ENCODE results near the gene ATP8B3.

Gene ATP8B3

DNA sequence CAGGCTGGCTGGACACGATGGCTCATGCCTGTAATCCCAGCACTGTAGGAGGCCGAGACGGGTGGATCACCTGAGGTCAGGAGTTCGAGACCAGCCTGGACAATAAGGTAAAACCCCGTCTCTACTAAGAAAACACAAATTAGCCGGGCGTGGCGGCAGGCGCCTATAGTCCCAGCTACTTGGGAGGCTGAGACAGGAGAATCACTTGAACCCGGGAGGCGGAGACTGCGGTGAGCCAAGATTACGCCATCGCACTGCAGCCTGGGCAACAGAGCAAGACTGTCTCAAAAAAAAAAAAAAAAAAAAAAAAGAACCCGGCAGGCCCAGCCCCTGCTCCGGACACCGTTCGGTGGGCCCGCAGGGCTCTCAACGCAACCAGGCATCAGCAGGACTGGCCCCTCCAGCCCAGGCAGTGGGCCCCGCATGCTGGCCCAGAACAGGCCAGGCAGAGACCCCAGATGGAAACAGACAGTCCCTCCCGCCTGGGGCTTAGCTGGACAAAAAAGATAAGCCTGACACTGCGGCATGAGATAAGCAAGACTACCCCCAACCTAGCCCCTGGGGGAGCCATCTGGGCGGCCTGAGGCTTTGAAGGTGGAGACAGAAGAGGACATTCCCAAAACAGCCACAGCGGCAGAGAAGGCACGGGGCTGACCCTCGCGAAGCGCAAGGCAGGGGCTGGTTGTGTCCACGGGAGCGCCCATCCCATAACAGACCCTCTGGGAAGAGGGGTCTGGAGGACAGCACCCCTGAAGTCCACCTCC lies 24.6 kb upstream of the ATP8B3 start:
- DNase-seq, result no peak

DNA sequence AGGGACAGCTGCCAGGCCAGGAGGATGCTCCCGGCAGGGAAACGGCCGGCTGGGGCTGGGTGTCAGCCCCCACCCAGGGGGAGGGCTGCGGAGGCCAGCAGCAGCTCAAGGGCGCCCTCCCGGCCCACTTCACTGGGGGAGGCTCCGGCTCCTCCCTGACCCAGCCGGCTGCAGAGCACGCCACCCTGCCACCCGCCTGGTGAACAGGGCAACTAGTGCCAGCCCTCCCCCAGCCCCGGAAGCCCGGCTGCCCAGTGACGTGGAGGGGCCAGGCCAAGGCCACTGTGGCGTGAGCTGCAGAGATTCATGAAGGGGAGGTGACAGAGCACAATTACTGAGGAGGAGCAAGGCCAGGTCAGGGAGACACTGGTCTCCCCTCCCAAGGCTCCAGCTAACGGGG lies 21.5 kb upstream of the ATP8B3 start:
- DNase-seq, result no peak

DNA sequence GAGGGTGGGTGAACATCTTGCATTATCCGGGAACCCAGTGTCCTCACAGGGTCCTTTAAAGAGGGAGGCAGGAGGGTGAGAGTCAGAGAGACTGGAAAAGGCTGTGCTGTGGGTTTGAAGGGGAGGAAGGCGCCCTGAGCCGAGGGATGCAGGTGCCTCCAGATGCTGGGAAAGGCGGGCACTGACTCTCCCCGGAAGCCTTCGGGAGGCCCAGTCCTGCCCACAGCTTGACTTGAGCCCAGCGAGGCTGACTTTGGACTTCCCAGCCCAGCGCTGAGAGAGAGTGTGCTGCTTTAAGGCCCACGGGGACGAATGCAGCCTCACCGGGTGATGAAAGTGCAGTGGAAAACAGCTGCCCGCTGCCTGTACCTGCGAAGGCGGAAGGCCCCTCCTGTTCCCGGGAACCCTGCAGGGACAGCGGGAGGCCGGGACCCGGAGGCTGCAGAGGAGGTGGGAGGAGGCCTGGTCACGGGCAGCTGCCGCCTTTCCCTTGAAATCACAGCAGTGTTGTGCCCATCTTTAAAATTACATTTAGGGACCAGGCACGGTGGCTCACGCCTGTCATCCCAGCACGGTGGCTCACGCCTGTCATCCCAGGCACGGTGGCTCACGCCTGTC lies 20.1 kb upstream of the ATP8B3 start:
- no peak for DNase-seq

DNA sequence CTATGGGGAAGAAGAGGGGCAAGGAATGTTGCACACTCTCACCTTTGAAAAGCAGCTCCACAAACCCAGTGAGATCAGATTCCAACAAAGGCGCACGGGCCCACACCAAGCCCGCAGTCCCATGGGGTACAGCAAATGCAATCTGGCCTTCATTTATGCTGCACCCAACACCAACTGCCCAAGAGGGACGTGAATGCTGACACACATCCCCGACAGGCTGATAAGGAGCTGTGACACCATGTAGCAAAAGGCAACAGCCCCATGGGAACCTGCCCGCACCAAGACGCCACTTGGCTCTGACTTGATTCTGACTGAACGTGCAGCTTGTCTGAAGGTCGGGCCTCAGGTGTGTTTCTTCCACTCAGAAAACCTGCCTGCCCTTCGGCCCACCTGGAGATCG lies 18.9 kb upstream of the ATP8B3 start:
- DNase-seq, result no peak

DNA sequence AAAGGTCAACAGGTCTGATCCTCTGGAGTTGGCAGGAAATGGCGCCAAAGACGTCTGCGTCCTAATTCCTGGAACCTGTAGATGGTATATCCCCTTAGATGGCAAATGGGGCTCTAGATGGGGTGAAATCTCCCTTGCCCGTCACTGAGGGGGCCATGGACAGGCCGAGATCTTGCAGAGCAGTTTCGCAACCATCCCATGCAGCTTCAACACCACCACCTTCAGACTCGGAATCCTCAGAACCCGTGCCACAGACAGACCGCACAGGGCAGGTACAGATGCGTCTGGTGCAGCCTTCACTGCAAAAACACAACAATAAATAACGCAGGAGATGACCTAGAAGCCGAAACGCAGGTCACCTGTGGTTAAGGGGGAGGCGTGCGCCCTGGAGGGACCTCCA lies 18.5 kb upstream of the ATP8B3 start:
- no peak for DNase-seq

DNA sequence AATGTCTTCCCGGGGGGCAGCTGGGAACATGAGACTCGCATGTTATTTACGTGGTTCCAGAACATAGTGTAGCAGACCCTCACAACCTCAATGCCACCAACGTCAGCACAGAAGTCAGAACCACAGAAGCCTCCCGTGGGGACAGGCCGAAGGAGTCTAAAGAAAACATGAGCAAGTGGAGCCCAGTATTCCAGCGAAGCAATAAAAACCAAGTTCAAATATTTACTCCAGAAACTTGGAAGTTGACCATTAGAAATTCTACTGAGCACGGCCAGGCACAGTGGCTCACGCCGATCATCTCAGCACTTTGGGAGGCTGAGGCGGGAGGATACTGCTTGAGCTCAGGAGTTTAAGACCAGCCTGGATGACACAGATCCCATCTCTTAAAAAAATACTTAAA lies 17.9 kb upstream of the ATP8B3 start:
- DNase-seq, result no peak

DNA sequence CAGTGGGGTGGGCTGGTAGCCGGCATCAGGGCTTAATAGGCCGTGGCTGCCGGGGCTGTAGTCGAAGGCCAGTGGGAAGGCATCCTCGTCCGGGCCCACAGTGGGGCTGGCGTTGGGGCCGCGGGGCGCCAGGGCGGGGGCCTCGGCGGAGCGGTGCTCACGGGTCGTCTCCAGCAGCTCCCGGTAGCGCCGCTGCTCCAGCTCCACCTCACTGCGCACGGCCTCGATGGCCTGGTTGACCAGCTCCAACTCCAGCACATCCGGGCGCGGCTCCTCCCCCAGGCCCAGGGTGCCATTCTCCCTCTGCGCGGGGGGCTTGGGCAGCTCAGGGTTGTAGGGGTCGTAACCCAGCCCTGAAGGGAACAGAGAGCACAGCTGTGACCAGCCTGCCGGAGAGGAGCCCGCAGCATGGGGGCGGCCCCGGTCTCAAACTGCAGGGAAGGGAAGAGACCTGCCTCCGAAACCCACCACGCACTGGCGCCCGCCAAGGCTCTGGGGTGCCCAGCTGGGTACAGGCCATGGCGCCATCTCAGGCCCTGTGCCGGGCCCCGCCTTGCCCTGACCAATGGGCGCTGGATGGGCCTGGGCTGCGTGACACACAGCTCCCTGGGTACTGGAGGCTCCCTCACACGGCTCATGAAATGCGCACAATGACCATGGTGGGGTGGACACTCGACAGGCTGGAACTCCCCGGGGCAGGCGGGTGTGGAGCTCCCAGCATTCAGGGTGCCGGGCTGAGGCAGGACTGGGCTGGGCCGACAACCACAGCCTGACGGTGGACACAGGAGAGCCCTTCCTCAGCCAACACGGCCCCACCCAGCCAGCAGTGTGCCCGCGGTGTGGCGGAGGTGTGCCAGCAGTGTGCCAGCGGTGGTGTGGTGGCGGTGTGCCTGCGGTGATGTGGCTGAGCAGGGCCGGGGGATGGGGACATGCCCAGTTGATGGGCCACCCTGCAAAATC lies 16.5 kb upstream of the ATP8B3 start:
- DNase-seq, result no peak

DNA sequence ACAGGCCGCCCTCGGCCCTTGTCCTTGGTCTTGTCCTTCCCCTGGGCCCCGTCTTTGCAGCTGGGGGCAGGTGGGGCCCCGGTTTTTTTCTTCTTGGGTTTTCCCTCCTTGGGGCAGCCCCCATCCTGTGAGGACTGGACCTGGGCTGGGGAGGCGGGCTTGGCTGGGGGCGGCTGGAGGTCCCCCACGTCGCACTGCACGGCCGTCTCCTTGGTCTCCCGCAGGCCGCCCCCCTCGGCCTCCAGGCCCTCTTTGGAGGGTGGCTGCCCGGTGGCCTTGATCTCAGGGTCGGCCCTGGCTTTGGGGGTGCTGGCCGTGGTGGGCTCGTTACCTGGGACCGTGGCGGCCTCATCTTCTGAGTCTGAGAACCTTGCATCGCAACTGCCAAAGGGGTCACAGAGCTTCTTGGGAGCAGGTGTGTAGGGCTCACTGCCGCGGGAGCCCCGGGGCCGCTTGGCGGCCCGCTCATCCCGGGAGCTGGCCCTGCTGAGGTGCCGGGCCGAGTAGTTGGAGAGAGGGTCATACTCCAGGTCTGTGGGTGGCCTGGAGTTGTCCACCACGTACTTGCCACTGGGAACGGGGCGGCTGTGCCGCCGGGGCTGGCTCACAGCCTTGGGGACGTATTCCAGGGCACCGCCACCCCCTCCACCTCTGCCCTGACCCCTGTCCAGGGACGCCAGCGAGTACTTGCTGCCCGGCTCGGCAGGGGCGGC lies 15.6 kb upstream of the ATP8B3 start:
- DNase-seq, result no peak

DNA sequence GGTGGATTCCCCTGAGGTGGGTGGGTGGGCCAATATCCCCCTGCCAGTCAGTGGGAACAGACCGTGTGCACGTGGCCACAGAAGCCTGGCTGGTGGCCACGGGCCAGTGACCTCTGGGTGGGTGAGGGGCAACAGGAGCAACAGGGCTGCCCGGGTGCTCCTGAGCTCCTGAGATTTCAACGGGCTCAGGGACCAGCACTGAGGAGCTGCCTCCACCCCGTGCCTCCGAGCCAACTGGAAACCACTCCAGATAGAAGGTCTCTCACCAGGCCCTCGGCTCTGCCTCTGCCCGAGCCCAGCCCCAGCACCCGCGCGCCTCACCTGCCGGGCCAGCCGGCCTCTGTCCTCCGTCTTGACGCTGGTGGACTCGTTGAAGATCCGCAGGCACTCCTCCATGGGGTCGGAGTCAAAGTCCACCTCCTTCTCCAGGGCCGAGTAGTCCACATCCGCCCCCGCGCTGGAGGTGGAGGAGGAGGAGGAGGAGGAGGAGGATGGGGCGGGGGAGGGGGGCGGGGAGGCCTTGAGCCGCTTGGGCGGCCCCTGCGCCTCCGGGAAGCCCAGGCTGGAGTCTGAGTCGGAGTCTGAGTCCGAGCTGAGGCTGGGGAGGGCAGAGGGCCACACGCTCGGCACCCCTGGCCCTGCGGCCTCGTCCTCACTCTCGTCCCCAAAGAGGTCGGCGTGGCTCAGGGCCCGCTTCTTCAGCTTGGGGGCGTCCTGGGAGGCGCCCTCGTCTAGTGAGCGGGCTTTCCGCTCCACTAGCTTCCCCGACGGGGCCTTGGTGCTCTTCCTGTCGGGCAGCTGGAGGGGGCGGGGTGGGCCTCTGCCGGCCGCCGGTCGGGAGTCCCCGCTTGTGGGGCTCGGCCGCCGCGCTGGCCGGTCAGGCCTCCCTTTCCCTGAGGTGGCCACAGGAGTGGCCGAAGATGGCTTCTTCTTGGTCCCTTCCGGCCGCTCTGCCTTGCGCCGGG lies 14.8 kb upstream of the ATP8B3 start:
- DNase-seq, result no peak

DNA sequence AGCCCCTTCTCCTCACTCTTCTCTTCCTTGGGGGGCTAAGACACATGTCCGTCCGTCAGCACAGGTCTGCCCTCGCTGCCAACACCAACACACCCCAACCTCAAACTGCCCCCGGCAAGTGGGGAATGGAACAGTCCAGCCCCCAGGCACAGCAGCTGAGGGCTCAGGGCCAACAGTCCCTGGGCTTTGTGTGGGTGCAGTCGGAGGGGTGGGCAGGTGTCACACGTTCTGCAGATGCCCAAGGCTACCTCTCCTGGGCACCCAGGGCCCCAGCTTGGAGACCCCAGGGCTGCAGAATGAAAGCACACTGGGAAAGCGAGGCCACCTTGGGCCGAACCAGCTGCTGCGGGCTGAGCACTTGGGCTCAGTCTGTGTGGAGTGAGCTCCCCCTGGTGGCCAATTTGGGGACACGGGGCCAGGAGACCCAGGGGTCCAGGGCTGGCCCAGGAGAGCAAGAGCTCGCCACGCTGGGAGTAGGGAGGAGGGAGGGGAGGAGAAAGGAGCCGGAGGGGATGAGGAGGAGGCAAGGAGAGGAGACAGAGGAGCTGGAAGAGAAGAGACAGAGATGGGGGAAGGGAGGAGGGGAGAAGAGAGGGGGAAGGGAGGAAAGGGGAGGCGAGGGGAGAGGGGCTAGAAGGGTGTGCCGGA lies 14.0 kb upstream of the ATP8B3 start:
- peak; percentile 36 for DNase-seq

DNA sequence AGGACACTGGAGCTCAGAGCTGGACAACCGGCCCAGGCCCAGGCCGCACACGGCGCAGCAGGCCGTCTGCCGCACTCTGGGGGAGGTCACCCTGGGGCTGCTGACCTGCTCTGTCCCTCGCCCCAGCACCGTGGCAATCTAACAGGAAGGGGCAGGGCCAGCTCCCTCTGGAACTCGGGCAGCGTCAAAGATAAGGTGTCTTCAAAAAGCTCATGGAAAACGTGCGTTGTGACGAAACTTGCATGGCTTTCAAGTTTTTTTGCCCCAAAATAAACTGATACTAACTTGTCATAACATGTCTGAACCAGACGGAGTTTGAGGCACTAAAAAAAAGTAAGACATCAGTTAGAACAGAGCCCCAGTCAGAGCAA lies 12.2 kb upstream of the ATP8B3 start:
- DNase-seq, result no peak

DNA sequence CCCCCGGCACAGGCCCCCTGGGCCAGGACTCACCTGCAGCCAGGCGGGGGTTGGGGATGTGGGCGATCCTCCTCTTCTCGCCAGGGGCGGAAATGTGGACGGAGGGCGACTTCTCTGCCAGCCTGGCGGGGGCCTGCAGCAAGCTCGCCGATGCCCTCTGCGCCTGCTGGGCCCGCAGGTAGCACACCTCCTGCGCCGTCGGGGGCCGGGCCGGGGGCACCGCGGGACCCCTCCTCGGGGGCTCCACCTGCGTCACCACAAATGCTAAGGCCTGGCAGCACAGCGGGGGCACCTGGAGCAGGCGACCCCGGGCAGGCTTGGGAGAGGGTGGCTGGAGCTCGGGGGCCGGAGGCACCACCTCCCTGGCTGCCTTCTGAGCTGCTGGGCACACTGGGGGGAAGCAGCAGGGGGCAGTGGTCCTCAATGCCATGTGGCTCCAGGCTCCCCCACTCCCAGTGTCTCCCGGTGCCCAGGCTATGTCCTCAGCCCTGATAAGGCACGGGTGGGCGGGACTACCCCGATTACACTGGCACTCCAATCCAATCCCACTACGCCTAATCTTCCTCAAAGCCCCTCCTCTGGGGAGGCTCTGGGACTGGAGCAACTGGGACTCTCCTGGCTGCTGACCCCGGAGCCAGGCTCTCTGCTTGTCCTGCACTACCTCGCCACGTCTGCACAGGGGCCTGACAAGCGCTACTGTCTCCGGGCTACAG lies 11.6 kb upstream of the ATP8B3 start:
- DNase-seq, result no peak

DNA sequence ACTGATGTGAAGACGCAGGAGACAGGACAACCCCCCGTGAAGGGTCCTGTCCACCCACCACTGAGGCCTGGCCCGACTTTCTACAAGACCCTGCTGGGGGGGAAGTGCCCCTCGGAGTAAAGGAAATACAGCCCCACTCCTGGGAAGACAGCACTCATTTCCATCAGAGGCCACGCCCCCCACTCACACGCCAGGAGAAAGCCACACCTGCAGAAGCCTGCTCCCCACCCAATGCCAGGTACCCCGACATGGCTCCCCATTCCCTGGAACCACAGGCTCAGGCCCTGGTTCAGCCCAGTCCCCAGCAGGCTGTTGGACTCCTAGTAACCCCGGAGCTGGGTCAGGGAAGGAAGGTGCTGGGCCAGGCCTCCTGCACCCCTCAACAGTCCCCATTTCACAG lies 10.9 kb upstream of the ATP8B3 start:
- DNase-seq, result no peak

DNA sequence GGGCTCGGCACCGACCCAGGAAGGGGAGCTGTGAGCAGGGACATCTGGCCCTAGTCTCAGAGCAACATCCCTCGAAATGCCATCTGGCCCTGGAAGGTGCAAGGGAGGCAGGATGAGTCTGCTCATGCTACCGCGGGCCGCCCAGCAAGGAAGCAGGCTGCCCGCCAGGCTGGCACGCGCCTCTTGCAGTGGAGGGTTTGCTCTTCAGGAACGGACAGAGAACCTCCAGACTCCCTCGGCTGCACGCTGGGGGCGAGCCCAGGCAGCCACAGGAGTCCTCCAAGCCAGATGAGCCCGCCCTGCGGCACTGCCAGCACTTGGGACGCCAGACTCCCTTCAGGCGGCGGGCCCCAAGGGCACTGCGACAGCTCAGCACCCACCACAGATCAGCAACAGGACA lies 10.1 kb upstream of the ATP8B3 start:
- no peak for DNase-seq

DNA sequence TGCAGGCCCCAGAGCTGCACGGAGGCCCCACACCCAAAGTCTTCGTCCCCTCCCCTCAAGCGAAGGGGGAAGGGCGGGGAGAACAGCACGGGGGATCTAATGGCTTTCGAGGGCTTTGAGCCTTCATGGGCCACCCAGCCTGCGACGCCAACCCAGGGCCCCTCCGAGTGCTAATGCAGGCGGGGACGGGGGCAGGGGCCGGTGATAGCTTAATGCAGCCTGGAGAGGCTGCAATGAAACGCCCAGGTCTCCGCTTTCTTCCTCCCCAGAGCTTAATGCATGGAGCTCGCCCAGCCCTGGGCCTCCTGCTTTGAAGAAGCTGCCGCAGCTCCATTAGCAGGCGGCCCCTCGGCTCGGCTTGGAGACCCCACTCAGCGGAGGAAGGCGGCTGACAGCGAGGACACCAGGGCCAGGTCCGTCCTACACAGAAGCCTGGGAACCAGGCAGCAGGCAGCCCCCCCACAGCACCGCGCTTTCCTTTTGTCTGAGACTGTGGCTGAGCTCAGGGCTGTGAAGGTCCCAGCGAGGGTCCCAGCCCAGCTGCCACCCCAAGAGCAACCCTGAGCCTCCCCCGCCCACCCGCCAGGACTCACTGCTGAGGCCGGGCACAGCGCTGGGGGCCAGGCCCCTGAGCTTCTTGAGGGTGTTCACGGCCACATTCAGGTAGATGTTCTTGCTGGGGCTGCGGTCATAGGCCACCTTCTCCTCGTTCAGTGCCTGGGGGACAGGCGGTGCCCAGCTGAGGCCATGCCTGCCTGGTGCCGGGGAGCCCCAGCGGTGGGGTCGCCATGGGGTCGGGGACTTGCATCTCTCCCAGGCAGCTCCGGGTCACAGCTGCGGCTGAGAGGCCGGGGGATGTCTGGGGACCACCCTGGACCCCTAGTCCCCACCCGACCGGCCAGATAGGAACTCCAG lies 7.5 kb upstream of the ATP8B3 start:
- no peak for DNase-seq

DNA sequence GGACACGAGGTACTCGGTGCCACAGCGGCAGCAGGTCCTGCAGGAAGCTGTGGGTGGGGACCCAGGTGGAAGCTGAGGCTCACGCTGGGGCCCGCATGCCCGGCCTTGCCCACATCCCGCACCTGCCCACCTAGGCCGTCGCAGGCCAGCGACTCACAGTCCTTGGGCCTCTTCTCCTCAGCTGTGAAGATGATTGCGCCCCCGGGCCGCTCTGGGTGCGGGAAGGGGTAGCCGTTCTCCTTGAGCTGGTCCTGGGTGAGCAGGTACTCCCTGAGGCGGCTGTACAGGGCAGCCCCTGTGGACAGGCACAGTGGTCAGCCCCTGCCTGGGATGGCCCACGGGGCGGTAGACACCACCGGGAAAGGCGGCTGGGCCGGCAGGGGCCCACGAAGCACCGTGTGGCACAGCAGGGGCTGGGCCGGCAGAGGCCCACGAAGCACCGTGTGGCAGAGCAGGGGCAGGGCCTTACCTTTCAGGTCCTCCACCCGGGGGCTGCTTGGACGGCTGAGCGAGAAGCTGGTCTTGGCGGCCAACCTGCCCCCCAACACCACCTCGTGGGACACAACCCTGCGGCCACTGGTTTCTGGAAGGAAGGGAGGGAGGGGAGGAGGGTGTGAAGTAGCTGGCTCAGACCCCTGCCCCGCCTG lies 6.6 kb upstream of the ATP8B3 start:
- no peak for DNase-seq

DNA sequence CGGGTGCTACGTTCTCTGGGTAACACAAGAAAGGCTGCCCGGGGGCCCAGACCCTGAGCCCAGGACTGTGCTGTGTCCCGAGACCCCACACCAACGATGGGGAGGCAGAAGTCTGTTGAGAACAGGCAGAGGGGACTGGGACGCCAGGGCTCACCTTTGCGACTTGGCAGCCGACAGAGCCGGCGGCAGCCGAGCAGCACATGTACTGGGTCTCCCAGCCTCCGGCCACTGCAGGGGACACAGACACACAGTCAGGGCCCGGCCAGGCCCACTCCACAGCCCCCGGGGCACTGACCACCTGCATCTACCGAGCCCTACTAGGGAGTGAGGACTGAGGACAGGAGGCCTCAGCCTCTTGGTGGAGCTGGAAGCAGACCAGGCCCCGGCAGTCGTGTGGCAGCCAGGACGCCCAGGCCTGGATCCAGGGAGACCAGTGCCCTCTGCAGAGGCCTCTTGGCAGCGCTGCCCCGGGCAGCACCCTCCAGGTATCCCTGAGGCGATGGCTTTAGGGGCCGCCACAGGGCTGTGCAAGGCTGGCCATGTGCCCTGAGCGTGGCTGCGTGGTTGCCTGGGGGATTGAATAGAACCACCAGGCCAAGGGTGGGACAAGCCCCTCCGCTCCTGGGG lies 5.6 kb upstream of the ATP8B3 start:
- DNase-seq, result no peak

DNA sequence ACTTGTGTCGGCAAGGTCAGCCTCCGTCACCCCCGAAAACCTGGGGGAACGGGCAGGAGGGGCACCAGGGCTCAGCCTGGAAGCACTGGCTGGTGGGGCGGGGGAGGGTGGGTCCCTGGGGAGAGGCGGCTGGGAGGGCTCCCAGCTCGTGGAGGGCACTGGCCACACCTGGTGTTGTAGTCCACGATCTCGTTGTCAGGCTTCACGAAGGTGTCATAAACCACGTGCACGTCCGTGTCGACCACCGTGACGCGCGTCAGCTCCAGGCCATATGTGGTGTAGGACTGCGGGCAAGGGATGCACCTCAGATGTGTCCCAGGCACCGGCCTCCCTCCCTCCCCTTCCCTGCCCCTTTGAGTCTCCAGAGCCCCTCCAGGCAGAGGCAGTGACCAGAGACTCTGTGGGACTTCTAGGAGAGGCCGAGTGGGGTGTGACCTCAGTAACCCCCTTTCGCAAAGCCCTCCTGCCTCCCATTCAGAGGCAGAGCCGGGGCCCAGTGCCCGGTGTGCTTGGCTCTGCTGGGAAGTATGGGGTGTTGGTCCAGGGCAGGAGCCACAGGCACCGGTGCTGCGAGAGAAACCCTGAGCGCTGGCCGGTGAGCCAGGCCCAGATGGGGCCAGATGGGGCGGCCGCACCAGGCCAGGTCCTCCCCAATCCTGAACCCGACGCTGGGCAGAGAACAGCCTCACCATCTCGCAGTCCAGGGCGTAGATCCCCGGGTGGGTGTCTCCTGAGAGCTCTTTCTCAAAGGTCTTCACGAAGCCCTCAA lies 4.6 kb upstream of the ATP8B3 start:
- DNase-seq, result no peak
